B cell (primary cell): ENCODE data around the gene ADGRV1. TPM values are rescaled to one million over a fixed set of nuclear protein-coding genes. Genes with fewer than 3 reads are reported as not detected.

Experiments
- ATAC-seq: fragments of 200-7000 bp; cut with Tn5 transposase; one replicate; pipeline ENCODE4 v1.10.0; 2021; ENCODE audit warnings: low read depth, mild to moderate bottlenecking, moderate number of reproducible peaks, moderate library complexity
- CTCF ChIA-PET: fragments of 350-600 bp; sonication (Branson Sonifier 250); formaldehyde crosslinking; loops from one replicate; lab custom pipeline; 2021; ENCODE audit warnings: antibody characterized with exemption, inconsistent platforms; lab: Charles Lee
- POLR2A ChIA-PET: fragments of 350-600 bp; sonication (Branson Sonifier 250); formaldehyde crosslinking; loops from one replicate; lab custom pipeline; 2021; ENCODE audit warnings: antibody characterized with exemption; lab: Charles Lee
- DNase-seq: peaks from one replicate; pipeline ENCODE4 v3.0.0; 2013
- H2AFZ ChIP-seq: 2 replicates; pipeline ENCODE4 v1.6.1; 2012; ENCODE audit warnings: mild to moderate bottlenecking, low read depth, low read length; ENCODE audit not compliant: insufficient read depth, poor library complexity, severe bottlenecking
- H3K27ac ChIP-seq, 2 donors: 1 replicate in 1 of 2; 2 replicates in 1 of 2; pipeline ENCODE4 v1.5.1; 2012 to 2013; ENCODE audit warnings: low read length in 2 of 2, mild to moderate bottlenecking in 2 of 2, moderate library complexity in 1 of 2
- H3K27me3 ChIP-seq, 4 experiments: fragments of 200-600 bp in 1 of 4; sonication (generic) in 1 of 4; replicated peaks in 1 of 4; 1 replicate in 2 of 4; 2 replicates in 2 of 4; pipeline versions ENCODE4 v1.6.1 to v1.7.0; 2013 to 2016; ENCODE audit warnings: low read length in 3 of 4, mild to moderate bottlenecking in 2 of 4, mixed read lengths in 1 of 4, moderate library complexity in 1 of 4; ENCODE audit not compliant: insufficient read depth in 4 of 4, control insufficient read depth in 3 of 4; ENCODE audit errors: control extremely low read depth in 1 of 4
- H3K36me3 ChIP-seq, 2 experiments: replicated peaks in 1 of 2; 1 replicate in 1 of 2; 2 replicates in 1 of 2; pipeline versions ENCODE4 v1.6.1 to v1.7.1; 2013; ENCODE audit warnings: low read length in 1 of 2; ENCODE audit not compliant: insufficient read depth in 2 of 2, control insufficient read depth in 1 of 2; ENCODE audit errors: control extremely low read depth in 1 of 2, extremely low read depth in 1 of 2
- H3K4me1 ChIP-seq, 2 donors: fragments of 200-600 bp in 1 of 2; sonication (generic) in 1 of 2; 1 replicate in 1 of 2; 2 replicates in 1 of 2; pipeline versions ENCODE4 v1.5.1 to v1.6.1; 2013 to 2017; ENCODE audit warnings: low read length in 2 of 2; ENCODE audit not compliant: control insufficient read depth in 2 of 2, insufficient read depth in 2 of 2
- H3K4me2 ChIP-seq: replicated peaks from 2 replicates; pipeline ENCODE3; 2012; ENCODE audit warnings: mild to moderate bottlenecking, low read depth, low read length; ENCODE audit not compliant: poor library complexity, severe bottlenecking
- H3K4me3 ChIP-seq, 5 experiments: fragments of 200-600 bp in 1 of 5; sonication (generic) in 1 of 5; 1 replicate in 3 of 5; 2 replicates in 2 of 5; pipeline versions ENCODE4 v1.5.1 to v1.7.0; 2011 to 2016; ENCODE audit warnings: low read length in 4 of 5, mild to moderate bottlenecking in 4 of 5, low read depth in 2 of 5, control low read depth in 1 of 5, moderate library complexity in 1 of 5; ENCODE audit not compliant: insufficient read depth in 1 of 5; ENCODE audit errors: control extremely low read depth in 1 of 5, extremely low read depth in 1 of 5
- H3K79me2 ChIP-seq: fragments of 200-600 bp; sonication (generic); one replicate; pipeline ENCODE4 v1.6.0; 2016; ENCODE audit warnings: low read length; ENCODE audit not compliant: control insufficient read depth, insufficient read depth
- H3K9ac ChIP-seq: fragments of 200-600 bp; sonication (generic); 2 replicates; pipeline ENCODE4 v1.6.1; 2017; ENCODE audit warnings: mild to moderate bottlenecking, low read length, moderate library complexity
- H3K9me3 ChIP-seq, 3 donors: one replicate each; pipeline versions ENCODE4 v1.6.1 to v1.7.1; 2013; ENCODE audit warnings: low read length in 2 of 3; ENCODE audit not compliant: control insufficient read depth in 2 of 3, insufficient read depth in 1 of 3; ENCODE audit errors: control extremely low read depth in 1 of 3
- H4K20me1 ChIP-seq: 2 replicates; pipeline ENCODE4 v1.6.0; 2012; ENCODE audit warnings: mild to moderate bottlenecking, low read length; ENCODE audit not compliant: insufficient read depth, control insufficient read depth, poor library complexity, severe bottlenecking
- H3K27ac Mint-ChIP-seq: one replicate; pipeline ENCODE4 v1.8.0; 2021; ENCODE audit warnings: mixed read lengths
- H3K27me3 Mint-ChIP-seq: one replicate; pipeline ENCODE4 v1.8.0; 2021; ENCODE audit warnings: mixed read lengths
- H3K4me1 Mint-ChIP-seq: one replicate; pipeline ENCODE4 v1.8.0; 2021; ENCODE audit warnings: mixed read lengths
- H3K4me3 Mint-ChIP-seq: one replicate; pipeline ENCODE4 v1.8.0; 2021; ENCODE audit warnings: mixed read lengths
- H3K9me3 Mint-ChIP-seq: one replicate; pipeline ENCODE4 v1.8.0; 2022; ENCODE audit warnings: mixed read lengths; ENCODE audit not compliant: insufficient read depth
- CTCF ChIP-seq: fragments of 200-600 bp; IDR thresholded peaks from one replicate; pipeline ENCODE4 v1.8.0; 2022; ENCODE audit warnings: antibody characterized with exemption, mild to moderate bottlenecking
- EZH2 ChIP-seq: IDR thresholded peaks from 2 replicates; pipeline ENCODE4 v1.6.1; 2012; ENCODE audit warnings: borderline replicate concordance, low read depth, mild to moderate bottlenecking, moderate library complexity, low read length; ENCODE audit not compliant: insufficient read depth, poor library complexity, severe bottlenecking
- WGBS: methylation state at CpG from one replicate; pipeline ENCODE4 v1.1.5; 2013; ENCODE audit warnings: missing lambda C conversion rate; ENCODE audit not compliant: insufficient coverage; 5-methylcytosine and 5-hydroxymethylcytosine counted together
- intact Hi-C: fragments of 100-400 bp; cut with micrococcal nuclease; formaldehyde crosslinking; loops from one replicate; pipeline ENCODE4 v1.10.0; 2022
- polyA plus RNA-seq: library from polyadenylated mRNA; depleted of rRNA; stranded (reverse); fragments of >200 nt; gene quantifications from 2 replicates; pipeline ENCODE4 v1.2.3, GENCODE V29; 2012
- total RNA-seq, 2 donors: library from RNA; stranded (reverse); fragments of 120-200 nt in 1 of 2; gene quantifications; 1 replicate in 1 of 2; 2 replicates in 1 of 2; pipeline versions ENCODE4 v1.2.3 to v1.2.4, GENCODE V29; 2013 to 2022

ADGRV1 gene
- total and polyA plus RNA-seq, 2 donors (not counting 1 experiment from before 2014, with no cell fraction given): 0.07 TPM; not detected in 1

DNA sequence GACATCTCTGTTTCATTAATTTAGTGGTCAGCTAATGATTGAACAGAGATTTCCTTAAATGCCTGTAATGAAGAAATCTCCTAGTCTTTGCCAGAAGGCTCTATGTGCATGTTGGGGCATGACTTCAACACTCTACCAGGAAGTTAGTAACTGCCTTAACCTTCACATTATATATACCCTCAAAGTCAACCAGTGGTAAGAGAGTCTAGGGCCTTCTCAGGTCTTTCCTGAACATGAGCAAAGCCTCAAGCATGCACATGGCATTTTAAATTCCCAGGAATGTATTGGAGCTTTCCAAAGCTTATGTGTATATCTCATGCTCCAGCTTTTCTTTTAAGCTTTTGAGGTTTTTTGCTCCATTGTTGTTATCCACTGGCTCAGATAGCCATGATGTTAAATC is 436.2 kb downstream of the ADGRV1 start:
- H2AFZ ChIP-seq: no peak overlapping the region
- H3K36me3 ChIP-seq: no peaks in the 10 kb centered on the region
- ChIA-PET CTCF (no interaction called here), POLR2A (no interaction called here)
- no peak overlapping the region for H3K9ac ChIP-seq
- no peak overlapping the region for H3K27ac ChIP-seq
- Mint-ChIP-seq H3K4me1 (no peaks in the 10 kb centered on the region), H3K27me3 (peaks cover 7% of the 10 kb centered on the region), H3K9me3 (peaks cover 4% of the 10 kb centered on the region), H3K4me3 (no peak overlapping the region), H3K27ac (no peak overlapping the region)
- DNase-seq: no peak
- intact Hi-C loops: no loop called here
- ATAC-seq: no peak
- H3K4me3 ChIP-seq: no peak overlapping the region
- H3K79me2 ChIP-seq: no peaks in the 10 kb centered on the region
- no peaks in the 10 kb centered on the region for H3K4me1 ChIP-seq
- peaks cover 0 to 4% (median 0%) of the 10 kb centered on the region in 3 donors for H3K9me3 ChIP-seq
- H3K27me3 ChIP-seq: no peaks in the 10 kb centered on the region
- no peak overlapping the region for H3K4me2 ChIP-seq
- TF ChIP-seq EZH2: no peak
- no peak for TF ChIP-seq CTCF
- H4K20me1 ChIP-seq: no peaks in the 10 kb centered on the region

GRCh38 chr5:90996089-90996488 is 437.5 kb downstream of the ADGRV1 start:
- no peaks in the 10 kb centered on the region for H3K27me3 ChIP-seq
- no peak for DNase-seq
- no peak overlapping the region for H3K4me3 ChIP-seq
- Mint-ChIP-seq H3K27me3 (peaks cover 7% of the 10 kb centered on the region), H3K27ac (no peak overlapping the region), H3K4me1 (no peaks in the 10 kb centered on the region), H3K9me3 (peaks cover 4% of the 10 kb centered on the region), H3K4me3 (no peak overlapping the region)
- H3K36me3 ChIP-seq: no peaks in the 10 kb centered on the region
- TF ChIP-seq EZH2 (no peak), CTCF (no peak)
- WGBS: 100% methylated on average over 2 of the region's 3 CpGs
- peaks cover 0 to 4% (median 0%) of the 10 kb centered on the region in 3 donors for H3K9me3 ChIP-seq
- no peaks in the 10 kb centered on the region for H3K79me2 ChIP-seq
- intact Hi-C loops: no loop called here
- H3K9ac ChIP-seq: no peak overlapping the region
- no peak overlapping the region for H3K4me2 ChIP-seq
- ChIA-PET CTCF (no interaction called here), POLR2A (no interaction called here)
- H3K4me1 ChIP-seq: no peaks in the 10 kb centered on the region
- no peak for ATAC-seq
- H4K20me1 ChIP-seq: no peaks in the 10 kb centered on the region
- no peak overlapping the region for H2AFZ ChIP-seq
- H3K27ac ChIP-seq: no peak overlapping the region
